GM19438 (cell line): ENCODE results near the gene SLC25A27.

Experiments
- ATAC-seq: cut with Tn5 transposase; IDR thresholded peaks from one replicate; pipeline ENCODE4 v1.9.1; 2021; ENCODE audit warnings: low read depth; ENCODE audit not compliant: unreplicated experiment

SLC25A27 gene

DNA sequence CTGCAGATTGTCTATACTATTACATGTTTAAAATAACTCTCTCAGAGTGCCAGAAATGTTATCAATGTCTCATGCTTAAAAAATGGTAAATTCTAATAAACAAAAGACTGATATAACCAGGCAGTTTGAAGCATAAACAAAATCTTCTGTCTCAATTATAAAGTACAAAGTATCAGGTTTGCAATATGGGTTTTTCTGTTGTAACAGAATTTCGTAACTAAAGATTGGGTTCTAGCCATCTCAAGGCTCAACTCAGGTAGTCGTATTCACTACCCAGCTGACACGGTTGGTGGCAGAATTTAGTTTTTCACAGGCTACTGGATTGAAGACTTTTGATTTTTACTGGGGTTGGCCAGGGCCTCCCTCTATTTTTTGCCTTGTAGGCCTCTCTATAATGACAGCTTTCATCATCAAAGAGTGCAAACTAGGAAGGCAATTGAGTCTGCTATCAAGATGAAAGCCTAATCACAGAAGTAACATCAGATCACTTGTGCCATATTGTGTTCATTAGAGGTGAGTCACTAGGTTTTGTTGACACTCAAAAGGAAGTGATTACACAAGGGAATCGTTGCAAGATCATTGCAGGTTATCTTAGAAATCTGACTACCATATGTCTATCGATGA is 3.8 kb upstream of the SLC25A27 start:
- ATAC-seq: no peak

DNA sequence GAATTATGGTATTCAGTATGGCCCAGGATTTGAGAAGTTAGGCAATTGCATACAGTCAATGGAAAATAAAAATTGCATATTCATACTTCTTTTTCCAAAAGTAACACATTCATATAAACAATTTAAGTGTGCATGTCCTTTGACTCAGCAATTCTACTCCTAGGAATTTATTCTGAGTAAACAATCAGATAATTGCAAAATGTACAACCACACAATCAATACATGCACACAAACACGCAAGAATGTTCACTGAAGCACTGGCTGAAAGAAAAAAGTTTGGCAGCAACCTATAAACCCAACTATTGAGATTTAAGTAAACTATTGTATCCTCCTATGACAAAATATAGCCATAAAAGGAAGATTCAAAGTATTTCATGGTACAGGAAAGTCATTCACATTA is 1.8 kb upstream of the SLC25A27 start:
- no peak for ATAC-seq

DNA sequence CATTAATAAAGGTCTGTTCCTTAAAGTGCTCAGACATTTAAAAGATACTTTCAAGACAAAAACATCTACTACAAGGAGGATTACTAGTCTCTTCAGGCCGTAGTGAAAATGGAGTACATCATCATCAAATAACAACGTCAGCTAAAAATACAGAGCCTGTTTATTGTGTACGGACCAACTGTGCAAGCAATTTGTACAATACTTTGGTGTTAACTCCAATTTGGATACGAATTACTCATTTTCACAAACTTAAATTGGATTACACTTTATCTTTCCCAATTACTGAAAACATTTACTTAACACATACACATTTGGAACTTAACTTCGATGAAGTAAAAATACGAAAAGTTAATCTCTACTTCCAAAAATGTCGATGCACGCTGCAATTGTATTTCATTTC is 959 bp upstream of the SLC25A27 start:
- ATAC-seq: no peak

DNA sequence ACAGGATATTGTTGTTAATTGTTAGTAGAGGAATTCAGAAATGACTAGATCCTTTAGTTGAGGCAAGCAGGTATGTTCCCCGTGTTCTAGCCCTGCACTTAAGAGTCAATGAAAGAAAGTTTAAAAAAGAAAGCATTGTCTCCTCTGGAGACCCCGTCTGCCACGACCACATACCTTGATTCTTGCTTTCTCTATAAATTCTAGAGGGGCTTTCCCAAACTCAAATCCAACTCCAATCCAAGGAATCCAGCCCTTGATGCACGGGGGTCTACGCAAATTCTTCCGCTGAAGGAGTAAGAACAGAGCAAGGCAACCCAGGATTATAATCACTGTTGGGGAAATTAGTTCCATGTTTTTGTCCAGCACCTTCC is 558 bp upstream of the SLC25A27 start:
- no peak for ATAC-seq

DNA sequence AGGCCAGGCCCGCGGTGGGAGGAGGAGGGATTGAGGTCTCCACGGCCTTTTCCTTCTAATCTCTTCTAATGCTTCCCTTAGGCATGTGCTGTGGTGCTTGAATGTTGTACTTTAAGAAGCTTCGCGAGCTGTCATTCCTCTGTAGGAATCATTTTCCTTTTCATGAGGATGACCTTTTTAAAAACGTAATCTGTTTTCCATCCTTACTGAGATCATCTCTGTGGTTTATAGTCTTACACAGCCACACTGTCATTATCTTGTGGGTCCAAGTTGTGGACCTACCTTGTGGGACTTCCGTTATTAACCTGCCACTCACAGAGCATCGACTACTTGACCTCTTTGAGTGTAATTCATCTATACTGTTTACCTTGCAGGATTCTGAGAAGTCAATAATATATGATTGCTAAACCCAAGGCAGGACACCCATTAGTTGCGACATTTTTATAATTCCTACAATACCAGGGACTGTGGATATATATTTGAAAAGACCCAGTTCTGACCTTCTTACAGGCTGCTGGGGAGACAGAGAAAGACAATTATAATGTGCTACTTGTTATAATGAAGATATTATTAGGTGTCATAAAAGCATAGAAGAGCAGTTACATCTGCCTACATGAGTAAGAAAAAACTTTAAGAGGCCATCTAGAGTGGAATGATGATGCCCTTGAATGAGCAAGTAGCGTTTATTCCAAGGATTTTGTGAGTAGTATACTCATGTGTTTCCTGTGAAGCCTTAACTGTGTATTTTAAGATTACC is 842 bp downstream of the SLC25A27 start:
- no peak for ATAC-seq

DNA sequence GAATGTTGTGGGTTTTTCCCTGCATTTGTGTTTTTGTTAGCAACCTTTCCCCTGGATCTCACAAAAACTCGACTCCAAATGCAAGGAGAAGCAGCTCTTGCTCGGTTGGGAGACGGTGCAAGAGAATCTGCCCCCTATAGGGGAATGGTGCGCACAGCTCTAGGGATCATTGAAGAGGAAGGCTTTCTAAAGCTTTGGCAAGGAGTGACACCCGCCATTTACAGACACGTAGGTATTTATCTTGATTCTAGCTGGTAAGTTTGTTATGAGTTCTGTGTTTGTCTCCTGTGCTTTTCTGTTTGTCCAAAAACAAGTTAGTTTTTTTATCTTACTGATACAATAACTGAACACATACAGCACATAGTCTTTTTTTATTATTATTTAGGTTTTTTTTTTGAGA is 3.0 kb downstream of the SLC25A27 start:
- no peak for ATAC-seq

DNA sequence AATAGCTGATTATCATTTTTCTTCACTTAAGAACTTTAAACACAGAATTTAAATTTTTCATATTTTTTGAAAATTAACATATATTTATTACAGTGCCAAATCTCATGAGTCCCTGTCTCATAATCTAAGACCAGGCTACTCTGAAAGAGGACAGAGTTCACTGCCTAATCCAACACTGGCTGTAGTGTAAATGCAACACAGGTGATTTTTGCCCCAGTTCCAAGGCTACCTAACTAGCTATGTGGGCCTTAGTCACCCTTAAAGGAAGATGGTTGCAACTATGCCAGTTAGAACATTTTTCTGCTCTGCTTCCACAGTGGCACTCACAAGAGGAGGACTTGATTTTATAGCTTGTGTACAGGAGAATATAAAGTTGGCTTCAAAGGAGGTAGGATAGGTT is 4.9 kb downstream of the SLC25A27 start:
- no peak for ATAC-seq

DNA sequence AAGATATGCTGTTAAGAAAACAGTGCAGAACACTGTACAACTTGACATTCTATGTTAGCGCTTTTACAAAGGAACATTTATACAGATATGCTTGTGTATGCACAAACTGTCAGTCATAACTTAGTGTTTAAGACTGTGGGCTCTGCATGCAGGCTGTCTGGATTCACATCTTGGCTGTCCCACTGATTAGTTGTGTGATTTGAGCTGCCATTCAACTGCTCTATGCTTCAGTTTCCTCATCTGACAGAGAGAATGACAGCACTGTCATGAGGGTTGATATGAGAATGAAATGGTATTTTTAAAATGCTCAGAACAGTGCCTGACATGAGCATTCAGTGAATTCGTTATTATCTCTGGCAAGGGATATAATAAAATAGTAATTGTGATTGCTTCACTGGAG is 8.7 kb downstream of the SLC25A27 start:
- no peak for ATAC-seq

DNA sequence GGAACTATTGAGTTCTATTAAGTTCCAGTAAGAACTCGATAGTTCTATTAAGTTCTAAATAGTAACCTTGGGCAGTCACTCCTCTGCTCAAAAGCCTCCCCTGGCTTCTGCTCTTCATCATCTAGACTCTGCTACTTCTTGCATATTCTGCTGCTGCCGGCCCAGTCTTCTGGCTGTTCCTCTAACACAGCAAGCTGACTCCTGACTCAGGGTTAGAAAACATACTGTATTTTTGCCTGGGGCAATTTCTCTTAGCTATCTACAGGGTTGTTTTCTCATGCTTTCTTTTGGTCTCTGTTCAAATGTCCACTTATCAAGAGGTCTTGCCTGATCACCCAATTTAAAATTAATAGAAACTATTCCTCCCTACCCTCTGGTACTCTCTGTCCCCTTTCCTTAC is 14.6 kb downstream of the SLC25A27 start:
- no peak for ATAC-seq

DNA sequence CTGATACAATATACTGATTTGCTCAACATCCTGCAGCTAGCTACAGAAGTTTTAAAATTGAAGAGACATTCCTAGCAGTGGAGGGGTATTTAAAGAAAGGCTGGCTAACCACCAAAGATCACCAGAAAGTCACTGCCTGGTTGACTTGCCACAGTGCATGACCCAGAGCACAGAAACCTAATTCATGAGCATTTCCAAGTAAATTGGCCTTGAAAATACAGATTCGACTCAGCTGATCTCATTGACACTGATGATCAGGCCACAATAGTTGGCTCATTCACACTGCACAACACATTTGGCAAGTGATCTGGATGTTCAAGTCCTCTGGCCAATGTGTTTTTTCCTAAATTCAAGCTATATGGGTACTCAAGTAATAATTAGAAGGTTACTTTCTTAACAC is 21.6 kb downstream of the SLC25A27 start:
- no peak for ATAC-seq

DNA sequence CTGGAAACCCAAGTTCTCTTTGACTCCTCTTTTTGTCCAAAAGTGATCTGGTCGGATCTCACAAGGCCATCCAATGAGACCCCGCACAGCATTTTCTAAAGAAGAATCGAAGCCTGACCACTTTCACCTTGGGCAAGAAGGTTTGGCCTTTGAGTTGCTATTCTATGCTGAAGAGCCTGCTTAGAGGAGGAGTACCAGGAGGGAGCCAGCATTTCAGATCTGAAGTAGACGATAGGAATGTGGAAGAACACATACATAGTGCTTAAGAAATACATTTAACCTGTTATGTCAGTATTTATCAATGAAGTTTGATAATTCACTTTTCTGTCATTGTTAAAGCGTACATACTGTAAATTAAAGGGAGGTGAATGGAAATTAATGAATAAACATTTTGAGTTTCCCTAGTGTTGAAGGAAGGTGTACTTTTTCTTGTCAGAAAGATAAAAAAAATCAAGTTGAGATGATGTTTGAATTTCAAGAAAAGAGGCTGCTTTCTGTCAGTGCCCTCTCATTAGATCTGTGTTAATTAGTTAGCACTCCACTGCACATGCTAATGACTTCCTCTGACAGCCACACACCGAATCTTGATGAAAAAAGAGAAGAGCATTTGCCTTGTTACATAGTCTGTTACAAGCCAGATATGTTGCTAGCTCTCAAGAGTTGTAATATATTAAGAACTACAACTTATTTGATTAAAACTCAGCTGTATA is 24.0 kb downstream of the SLC25A27 start:
- ATAC-seq: no peak

DNA sequence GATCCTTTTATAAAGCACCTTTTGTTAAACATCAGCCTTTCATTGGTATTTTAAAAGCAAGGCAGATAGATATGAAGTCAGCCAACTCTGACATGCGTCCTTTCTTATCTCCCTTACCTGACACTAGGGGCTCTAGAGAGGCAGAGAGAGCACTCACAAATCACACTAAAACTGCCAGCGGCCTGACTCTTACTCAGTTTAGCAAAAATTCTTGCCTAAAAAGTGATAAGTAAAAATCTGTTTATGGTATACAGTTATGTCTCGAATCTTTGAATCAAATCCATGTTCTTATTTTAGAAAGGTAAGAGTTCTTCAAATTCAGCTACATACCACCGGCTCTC is 24.5 kb downstream of the SLC25A27 start:
- no peak for ATAC-seq

DNA sequence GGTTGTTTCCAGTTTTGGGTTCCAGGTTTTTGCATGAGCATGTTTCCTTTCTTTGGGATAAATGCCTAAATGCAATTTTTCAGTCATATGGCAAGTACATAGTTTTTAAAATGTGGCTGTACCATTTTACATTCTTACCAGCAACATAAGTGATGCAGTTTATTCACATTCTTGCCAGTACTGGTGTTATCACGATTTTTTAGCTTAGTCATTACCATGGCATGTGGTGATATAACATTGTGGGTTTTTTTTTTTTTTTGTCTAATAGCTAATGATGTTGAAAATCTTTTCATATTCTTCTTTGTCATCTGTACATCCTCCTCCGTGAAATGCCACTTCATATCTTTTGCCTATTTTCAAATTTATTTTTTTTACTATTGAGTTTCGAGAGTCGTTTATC is 32.0 kb downstream of the SLC25A27 start:
- ATAC-seq: no peak

DNA sequence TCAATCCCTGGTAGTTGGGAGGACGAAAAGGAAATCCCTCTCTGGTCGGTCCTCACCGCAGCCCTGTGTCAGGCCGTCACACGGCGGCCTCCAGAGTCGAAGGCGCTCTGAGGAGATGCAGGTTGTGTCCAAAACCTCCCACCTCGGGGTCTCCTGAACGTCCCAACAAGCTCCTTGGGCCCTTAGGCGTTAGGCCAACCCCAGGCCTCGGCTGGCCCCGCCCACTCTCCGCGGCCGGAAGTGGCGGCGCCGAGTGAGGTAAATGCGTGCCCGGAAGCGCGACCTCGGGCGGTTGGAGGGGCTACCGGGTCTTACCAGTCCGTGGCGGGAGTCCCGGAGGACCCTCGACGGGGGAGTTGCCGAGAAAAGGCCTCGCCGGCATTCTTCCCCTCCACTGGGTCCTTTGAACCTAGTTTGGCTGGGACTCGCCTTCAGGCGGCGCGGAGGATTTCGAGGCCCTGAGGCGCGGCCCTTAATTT is 34.9 kb downstream of the SLC25A27 start, which contains the start of gene TDRD6:
TDRD6 (plus strand) TSS at position 267 of the 479 bp plus-strand sequence. CDS start 244 bp downstream, outside the sequence.
- ATAC-seq: no peak

DNA sequence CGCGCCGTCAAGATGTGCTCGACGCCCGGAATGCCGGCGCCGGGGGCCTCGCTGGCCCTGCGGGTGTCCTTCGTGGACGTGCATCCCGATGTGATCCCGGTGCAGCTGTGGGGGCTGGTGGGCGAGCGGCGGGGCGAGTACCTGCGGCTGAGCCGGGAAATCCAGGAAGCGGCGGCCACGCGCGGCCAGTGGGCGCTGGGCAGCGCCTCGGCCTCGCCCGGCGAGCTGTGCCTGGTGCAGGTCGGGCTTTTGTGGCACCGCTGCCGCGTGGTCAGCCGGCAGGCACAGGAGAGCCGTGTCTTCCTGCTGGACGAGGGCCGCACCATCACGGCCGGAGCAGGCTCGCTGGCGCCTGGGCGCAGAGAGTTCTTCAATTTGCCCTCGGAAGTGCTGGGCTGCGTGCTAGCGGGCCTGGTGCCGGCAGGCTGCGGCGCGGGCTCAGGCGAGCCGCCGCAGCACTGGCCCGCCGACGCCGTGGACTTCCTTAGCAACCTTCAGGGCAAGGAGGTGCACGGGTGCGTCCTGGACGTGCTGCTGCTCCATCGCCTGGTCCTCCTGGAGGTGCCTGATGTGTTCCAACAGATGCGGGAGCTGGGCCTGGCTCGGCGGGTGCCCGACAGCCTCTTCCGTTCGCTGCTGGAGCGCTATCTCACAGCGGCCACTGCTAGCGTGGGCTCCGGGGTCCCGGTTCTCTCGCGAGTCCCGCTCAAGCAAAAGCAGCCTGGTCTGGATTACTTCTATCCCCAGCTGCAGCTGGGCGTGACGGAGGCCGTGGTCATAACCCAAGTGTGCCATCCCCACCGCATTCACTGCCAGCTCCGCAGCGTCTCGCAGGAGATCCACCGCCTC is 35.6 kb downstream of the SLC25A27 start:
- no peak for ATAC-seq

DNA sequence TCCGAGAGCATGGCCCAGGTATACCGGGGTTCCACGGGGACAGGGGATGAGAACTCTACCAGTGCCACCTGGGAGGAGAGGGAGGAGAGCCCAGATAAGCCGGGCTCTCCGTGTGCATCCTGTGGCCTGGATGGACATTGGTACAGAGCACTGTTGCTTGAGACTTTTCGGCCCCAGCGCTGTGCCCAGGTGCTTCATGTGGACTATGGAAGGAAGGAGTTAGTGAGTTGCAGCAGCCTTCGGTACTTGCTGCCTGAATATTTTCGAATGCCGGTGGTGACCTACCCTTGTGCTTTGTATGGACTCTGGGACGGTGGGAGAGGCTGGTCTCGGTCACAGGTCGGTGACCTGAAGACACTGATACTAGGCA is 36.2 kb downstream of the SLC25A27 start:
- no peak for ATAC-seq

DNA sequence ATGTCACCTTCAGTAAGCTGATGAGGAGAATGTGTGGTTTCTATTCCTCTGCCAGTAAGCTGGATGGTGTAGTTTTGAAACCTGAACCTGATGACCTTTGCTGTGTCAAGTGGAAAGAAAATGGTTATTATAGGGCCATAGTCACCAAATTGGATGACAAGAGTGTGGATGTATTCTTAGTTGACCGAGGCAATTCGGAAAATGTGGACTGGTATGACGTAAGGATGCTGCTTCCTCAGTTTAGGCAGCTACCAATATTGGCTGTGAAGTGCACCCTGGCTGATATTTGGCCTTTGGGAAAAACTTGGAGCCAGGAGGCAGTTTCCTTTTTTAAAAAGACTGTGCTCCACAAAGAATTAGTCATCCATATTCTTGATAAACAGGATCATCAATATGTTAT is 36.9 kb downstream of the SLC25A27 start:
- no peak for ATAC-seq

DNA sequence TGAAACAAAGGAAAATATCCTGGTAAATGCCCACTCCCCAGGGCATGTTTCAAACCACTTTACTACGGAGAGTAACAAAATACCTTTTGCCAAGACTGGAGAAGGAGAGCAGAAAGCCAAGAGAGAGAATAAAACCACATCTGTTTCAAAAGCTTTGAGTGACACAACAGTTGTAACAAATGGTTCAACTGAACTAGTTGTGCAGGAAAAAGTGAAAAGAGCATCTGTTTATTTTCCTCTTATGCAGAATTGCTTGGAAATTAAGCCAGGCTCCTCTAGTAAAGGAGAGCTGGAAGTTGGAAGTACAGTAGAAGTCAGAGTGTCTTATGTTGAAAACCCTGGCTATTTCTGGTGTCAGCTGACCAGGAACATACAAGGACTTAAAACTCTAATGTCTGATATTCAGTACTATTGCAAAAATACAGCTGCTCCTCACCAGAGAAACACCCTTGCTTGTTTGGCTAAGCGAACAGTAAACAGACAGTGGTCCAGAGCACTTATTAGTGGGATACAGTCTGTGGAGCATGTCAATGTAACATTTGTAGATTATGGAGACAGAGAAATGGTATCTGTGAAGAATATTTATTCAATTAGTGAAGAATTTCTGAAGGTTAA is 37.5 kb downstream of the SLC25A27 start:
- ATAC-seq: no peak

DNA sequence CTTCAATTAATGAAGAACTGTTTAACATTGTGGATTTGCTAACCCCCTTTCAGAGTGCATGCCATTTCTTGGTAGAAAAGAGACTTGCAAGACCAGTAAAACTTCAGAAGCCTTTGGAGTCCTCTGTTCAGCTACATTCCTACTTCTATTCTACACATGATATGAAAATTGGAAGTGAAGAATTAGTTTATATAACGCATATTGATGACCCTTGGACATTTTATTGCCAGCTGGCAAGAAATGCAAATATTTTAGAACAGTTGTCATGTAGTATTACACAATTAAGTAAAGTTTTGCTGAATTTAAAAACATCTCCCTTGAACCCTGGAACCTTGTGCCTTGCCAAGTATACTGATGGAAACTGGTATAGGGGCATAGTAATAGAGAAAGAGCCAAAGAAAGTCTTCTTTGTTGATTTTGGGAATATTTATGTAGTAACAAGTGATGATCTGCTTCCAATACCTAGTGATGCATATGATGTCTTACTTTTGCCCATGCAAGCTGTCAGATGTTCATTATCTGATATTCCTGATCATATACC is 38.2 kb downstream of the SLC25A27 start:
- ATAC-seq: no peak

DNA sequence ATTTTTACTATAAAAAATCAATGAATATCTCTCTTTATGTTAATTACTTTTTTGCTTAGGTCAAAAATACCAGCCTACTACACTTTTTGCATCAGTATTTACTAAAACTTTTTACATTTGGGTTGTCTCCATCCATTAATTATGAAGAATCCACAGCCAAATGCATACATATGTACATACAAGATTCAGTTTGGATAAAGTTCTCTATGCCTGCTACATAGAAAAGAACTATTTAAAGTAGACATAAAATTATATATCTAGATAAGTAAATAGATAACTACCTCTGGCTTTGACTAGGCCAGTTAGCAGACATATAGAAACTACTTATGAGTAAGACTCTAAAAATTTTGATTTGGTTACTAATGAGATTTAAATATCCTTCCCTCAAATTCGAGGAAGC is 47.2 kb downstream of the SLC25A27 start:
- ATAC-seq: no peak
